Ishikawa (cell line): ENCODE measurements around the gene MAPK6.

Experiments
- CEBPB ChIP-seq: IDR thresholded peaks from 2 replicates; pipeline ENCODE4 v1.6.1; 2012
- CREB1 ChIP-seq: IDR thresholded peaks from 2 replicates; pipeline ENCODE4 v1.6.1; 2012; ENCODE audit warnings: low read depth
- EGR1 ChIP-seq: IDR thresholded peaks from 2 replicates; pipeline ENCODE4 v1.6.1; 2012
- EP300 ChIP-seq: IDR thresholded peaks from 2 replicates; pipeline ENCODE4 v1.6.1; 2012; ENCODE audit warnings: borderline replicate concordance
- FOXM1 ChIP-seq: IDR thresholded peaks from 2 replicates; pipeline ENCODE4 v1.6.1; 2012; ENCODE audit warnings: low read depth, borderline replicate concordance
- MAX ChIP-seq: IDR thresholded peaks from 2 replicates; pipeline ENCODE4 v1.6.1; 2012
- NFIC ChIP-seq: IDR thresholded peaks from 2 replicates; pipeline ENCODE4 v1.6.1; 2012
- RAD21 ChIP-seq: IDR thresholded peaks from 2 replicates; pipeline ENCODE4 v1.6.1; 2012; ENCODE audit warnings: low read depth
- REST ChIP-seq: IDR thresholded peaks from 2 replicates; pipeline ENCODE4 v1.6.1; 2012; ENCODE audit warnings: low read depth, mild to moderate bottlenecking
- TAF1 ChIP-seq: IDR thresholded peaks from 2 replicates; pipeline ENCODE4 v1.6.1; 2012; ENCODE audit warnings: low read depth, mild to moderate bottlenecking
- TCF12 ChIP-seq: IDR thresholded peaks from 2 replicates; pipeline ENCODE4 v1.6.1; 2012; ENCODE audit warnings: low read depth
- TEAD4 ChIP-seq: IDR thresholded peaks from 2 replicates; pipeline ENCODE4 v1.6.1; 2012
- YY1 ChIP-seq: IDR thresholded peaks from 2 replicates; pipeline ENCODE4 v1.6.1; 2012; ENCODE audit warnings: low read depth
- ZBTB7A ChIP-seq: IDR thresholded peaks from 2 replicates; pipeline ENCODE4 v1.6.1; 2012; ENCODE audit warnings: low read depth
- TF ChIP-seq, protein P1 (sequence below): IDR thresholded peaks from 2 replicates; pipeline ENCODE4 v1.6.1; 2012

Gene MAPK6

GRCh38 chr15:51992953-51993352 is 26.1 kb upstream of the MAPK6 start:
- TF ChIP-seq TCF12 (no peak), TEAD4 (no peak), YY1 (no peak), FOXM1 (no peak), EP300 (no peak), RAD21 (no peak), MAX (no peak), CREB1 (no peak), NFIC (no peak), ZBTB7A (no peak), REST (no peak), EGR1 (no peak), CEBPB (no peak), TAF1 (no peak)
- TF ChIP-seq, protein P1, sequence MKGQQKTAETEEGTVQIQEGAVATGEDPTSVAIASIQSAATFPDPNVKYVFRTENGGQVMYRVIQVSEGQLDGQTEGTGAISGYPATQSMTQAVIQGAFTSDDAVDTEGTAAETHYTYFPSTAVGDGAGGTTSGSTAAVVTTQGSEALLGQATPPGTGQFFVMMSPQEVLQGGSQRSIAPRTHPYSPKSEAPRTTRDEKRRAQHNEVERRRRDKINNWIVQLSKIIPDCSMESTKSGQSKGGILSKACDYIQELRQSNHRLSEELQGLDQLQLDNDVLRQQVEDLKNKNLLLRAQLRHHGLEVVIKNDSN, result no peak

GRCh38 chr15:52002351-52002750 is 16.7 kb upstream of the MAPK6 start:
- TF ChIP-seq CREB1 (no peak), TAF1 (no peak), FOXM1 (no peak), EGR1 (no peak), CEBPB (no peak), RAD21 (no peak), ZBTB7A (no peak), NFIC (no peak), TCF12 (no peak), YY1 (no peak), MAX (no peak)
- TF ChIP-seq, protein P1, result no peak

DNA sequence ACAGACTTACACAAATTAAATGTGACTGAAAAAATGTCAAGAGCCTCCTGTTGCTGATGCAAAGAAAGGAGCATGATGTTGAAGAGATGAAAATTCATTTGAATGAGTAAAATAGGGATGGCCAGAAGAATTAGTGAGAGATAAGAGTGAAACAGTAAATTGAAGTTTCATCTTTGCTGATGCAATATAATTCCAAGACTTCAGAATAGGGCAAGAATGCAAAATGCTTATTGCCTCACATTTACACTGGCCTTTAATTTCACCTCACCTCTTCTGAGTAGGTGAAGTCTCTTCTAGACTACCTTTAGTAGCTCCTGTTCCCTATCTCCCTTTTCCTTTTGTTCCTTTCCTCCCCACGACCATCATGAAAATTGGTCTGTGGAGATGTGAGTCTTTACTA is 15.3 kb upstream of the MAPK6 start:
- TF ChIP-seq REST, result no peak

GRCh38 chr15:52004806-52005205 is 14.2 kb upstream of the MAPK6 start:
- TF ChIP-seq TCF12 (no peak), TEAD4 (no peak), CEBPB (no peak), EGR1 (no peak), ZBTB7A (no peak), FOXM1 (no peak), EP300 (no peak), YY1 (no peak), MAX (no peak), REST (no peak), CREB1 (no peak), RAD21 (no peak), TAF1 (no peak), NFIC (no peak)
- TF ChIP-seq, protein P1, result no peak
